NCI-H1436 treated with DMSO at 0.1 percent for 48 hours (cell line): ENCODE data around the gene MAPRE2.

Experiments
- DNase-seq: peaks from one replicate; lab custom pipeline; 2025; lab: John Stamatoyannopoulos, UW

Gene MAPRE2

GRCh38 chr18:35038029-35038428 is 3.2 kb upstream of the MAPRE2 start:
- no peak for DNase-seq

- no peak for DNase-seq
Measured at GRCh38 chr18:35038881-35039491, 2.2 kb upstream of the MAPRE2 start.

- DNase-seq: no peak
Measured at GRCh38 chr18:35040638-35040987, 600 bp upstream of the MAPRE2 start.

- no peak for DNase-seq
Measured at GRCh38 chr18:35041815-35042387, 688 bp downstream of the MAPRE2 start.

- DNase-seq: no peak
Measured at GRCh38 chr18:35042389-35043071, 1.3 kb downstream of the MAPRE2 start.

GRCh38 chr18:35043207-35043606 is 2.0 kb downstream of the MAPRE2 start:
- no peak for DNase-seq

GRCh38 chr18:35045121-35045520 is 3.9 kb downstream of the MAPRE2 start:
- peak; percentile 33 for DNase-seq

- no peak for DNase-seq
Measured at GRCh38 chr18:35045806-35046205, 4.6 kb downstream of the MAPRE2 start.

- no peak for DNase-seq
Measured at GRCh38 chr18:35047697-35048292, 6.6 kb downstream of the MAPRE2 start.

GRCh38 chr18:35049111-35050027 is 8.2 kb downstream of the MAPRE2 start:
- DNase-seq: no peak

- DNase-seq: no peak
Measured at GRCh38 chr18:35050028-35050546, 8.9 kb downstream of the MAPRE2 start.

- no peak for DNase-seq
Measured at GRCh38 chr18:35050705-35051195, 9.5 kb downstream of the MAPRE2 start.

GRCh38 chr18:35051641-35052377 is 10.6 kb downstream of the MAPRE2 start:
- no peak for DNase-seq

- DNase-seq: no peak
Measured at GRCh38 chr18:35054401-35054800, 13.2 kb downstream of the MAPRE2 start.

GRCh38 chr18:35055105-35055504 is 13.9 kb downstream of the MAPRE2 start:
- DNase-seq: no peak

GRCh38 chr18:35055726-35056125 is 14.5 kb downstream of the MAPRE2 start:
- DNase-seq: no peak

- no peak for DNase-seq
Measured at GRCh38 chr18:35059280-35059927, 18.2 kb downstream of the MAPRE2 start.

GRCh38 chr18:35060122-35060815 is 19.1 kb downstream of the MAPRE2 start:
- no peak for DNase-seq

- no peak for DNase-seq
Measured at GRCh38 chr18:35061336-35061735, 20.1 kb downstream of the MAPRE2 start.

- no peak for DNase-seq
Measured at GRCh38 chr18:35061804-35062203, 20.6 kb downstream of the MAPRE2 start.
